ENCODE measurements around the gene OCA2.

DNA sequence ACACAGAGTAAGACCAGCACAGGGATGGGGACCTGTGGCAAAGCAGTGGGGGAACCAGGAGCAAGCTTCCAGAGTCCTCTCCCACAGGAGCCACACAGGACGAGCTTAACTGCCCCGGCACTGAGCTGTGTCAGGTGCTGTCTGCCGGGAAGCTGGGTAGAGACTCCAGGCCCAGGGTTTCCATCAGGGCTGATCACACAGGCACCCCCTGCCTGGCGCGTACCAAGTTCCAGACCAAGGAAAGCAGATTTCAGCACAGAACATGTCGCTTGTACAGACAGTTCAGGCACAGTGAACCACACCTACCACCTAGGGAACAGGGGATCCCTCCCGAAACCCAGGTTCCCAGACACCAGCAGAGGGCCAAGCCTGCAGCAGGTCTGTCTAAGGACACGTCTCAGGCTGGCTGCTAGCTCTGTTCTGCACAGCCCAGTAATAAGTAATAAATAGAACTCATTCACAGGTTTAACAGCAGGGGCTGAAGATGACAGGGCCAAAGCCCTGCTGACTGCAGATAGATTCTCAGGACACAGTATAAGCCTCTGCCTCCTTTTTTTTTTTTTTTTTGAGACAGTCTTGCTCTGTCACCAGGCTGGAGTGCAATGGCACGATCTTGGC, 30.2 kb upstream of the OCA2 start:
- TF ChIP-seq, protein P1, sequence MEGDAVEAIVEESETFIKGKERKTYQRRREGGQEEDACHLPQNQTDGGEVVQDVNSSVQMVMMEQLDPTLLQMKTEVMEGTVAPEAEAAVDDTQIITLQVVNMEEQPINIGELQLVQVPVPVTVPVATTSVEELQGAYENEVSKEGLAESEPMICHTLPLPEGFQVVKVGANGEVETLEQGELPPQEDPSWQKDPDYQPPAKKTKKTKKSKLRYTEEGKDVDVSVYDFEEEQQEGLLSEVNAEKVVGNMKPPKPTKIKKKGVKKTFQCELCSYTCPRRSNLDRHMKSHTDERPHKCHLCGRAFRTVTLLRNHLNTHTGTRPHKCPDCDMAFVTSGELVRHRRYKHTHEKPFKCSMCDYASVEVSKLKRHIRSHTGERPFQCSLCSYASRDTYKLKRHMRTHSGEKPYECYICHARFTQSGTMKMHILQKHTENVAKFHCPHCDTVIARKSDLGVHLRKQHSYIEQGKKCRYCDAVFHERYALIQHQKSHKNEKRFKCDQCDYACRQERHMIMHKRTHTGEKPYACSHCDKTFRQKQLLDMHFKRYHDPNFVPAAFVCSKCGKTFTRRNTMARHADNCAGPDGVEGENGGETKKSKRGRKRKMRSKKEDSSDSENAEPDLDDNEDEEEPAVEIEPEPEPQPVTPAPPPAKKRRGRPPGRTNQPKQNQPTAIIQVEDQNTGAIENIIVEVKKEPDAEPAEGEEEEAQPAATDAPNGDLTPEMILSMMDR (IDR thresholded peaks at IDR 0.05) = no peak
- TF ChIP-seq POLR2AphosphoS5 (IDR thresholded peaks at IDR 0.05; ENCODE audit: low read depth, low read length) (no peak), SIN3A (IDR thresholded peaks at IDR 0.05; ENCODE audit: borderline replicate concordance, insufficient read depth, low read depth, low read length) (no peak)
- TF ChIP-seq, protein P2, sequence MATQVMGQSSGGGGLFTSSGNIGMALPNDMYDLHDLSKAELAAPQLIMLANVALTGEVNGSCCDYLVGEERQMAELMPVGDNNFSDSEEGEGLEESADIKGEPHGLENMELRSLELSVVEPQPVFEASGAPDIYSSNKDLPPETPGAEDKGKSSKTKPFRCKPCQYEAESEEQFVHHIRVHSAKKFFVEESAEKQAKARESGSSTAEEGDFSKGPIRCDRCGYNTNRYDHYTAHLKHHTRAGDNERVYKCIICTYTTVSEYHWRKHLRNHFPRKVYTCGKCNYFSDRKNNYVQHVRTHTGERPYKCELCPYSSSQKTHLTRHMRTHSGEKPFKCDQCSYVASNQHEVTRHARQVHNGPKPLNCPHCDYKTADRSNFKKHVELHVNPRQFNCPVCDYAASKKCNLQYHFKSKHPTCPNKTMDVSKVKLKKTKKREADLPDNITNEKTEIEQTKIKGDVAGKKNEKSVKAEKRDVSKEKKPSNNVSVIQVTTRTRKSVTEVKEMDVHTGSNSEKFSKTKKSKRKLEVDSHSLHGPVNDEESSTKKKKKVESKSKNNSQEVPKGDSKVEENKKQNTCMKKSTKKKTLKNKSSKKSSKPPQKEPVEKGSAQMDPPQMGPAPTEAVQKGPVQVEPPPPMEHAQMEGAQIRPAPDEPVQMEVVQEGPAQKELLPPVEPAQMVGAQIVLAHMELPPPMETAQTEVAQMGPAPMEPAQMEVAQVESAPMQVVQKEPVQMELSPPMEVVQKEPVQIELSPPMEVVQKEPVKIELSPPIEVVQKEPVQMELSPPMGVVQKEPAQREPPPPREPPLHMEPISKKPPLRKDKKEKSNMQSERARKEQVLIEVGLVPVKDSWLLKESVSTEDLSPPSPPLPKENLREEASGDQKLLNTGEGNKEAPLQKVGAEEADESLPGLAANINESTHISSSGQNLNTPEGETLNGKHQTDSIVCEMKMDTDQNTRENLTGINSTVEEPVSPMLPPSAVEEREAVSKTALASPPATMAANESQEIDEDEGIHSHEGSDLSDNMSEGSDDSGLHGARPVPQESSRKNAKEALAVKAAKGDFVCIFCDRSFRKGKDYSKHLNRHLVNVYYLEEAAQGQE (IDR thresholded peaks at IDR 0.05; ENCODE audit: insufficient read depth in 1 of 2, low read depth in 2 of 2, low read length in 1 of 2) = no peak

Data from Panc1 (cell line).